ENCODE measurements around the gene CACNA1G.
A peak's percentile ranks its signal among the peaks of the same experiment; 100 is the strongest.

Gene CACNA1G

GRCh38 chr17:50649042-50649908, 88.8 kb downstream of the CACNA1G start:
- DNase-seq (ENCODE audit: low read depth, low spot score): no peak

- no peak for DNase-seq (ENCODE audit: low read depth, low spot score)
Observed at GRCh38 chr17:50651661-50652060, 91.1 kb downstream of the CACNA1G start.

GRCh38 chr17:50653738-50654137, 93.2 kb downstream of the CACNA1G start:
- DNase-seq (ENCODE audit: low read depth, low spot score): no peak

- no peak for DNase-seq (ENCODE audit: low read depth, low spot score)
Observed at GRCh38 chr17:50656509-50656908, 96.0 kb downstream of the CACNA1G start.

GRCh38 chr17:50657054-50657453, 96.5 kb downstream of the CACNA1G start:
- no peak for DNase-seq (ENCODE audit: low read depth, low spot score)

GRCh38 chr17:50657627-50658026, 97.1 kb downstream of the CACNA1G start:
- no peak for DNase-seq (ENCODE audit: low read depth, low spot score)

GRCh38 chr17:50658616-50659015, 98.1 kb downstream of the CACNA1G start:
- DNase-seq (ENCODE audit: low read depth, low spot score): no peak

- DNase-seq (ENCODE audit: low read depth, low spot score): no peak
Observed at GRCh38 chr17:50659179-50659578, 98.7 kb downstream of the CACNA1G start.

GRCh38 chr17:50660042-50660886, 99.7 kb downstream of the CACNA1G start:
- DNase-seq (ENCODE audit: low read depth, low spot score): no peak

- DNase-seq (ENCODE audit: low read depth, low spot score): no peak
Observed at GRCh38 chr17:50660887-50661345, 100.4 kb downstream of the CACNA1G start.

- no peak for DNase-seq (ENCODE audit: low read depth, low spot score)
Observed at GRCh38 chr17:50661348-50661747, 100.8 kb downstream of the CACNA1G start.

- DNase-seq (ENCODE audit: low read depth, low spot score): peak; percentile 69
Observed at GRCh38 chr17:50661795-50662391, 101.4 kb downstream of the CACNA1G start.

- DNase-seq (ENCODE audit: low read depth, low spot score): no peak
Observed at GRCh38 chr17:50662632-50663225, 102.2 kb downstream of the CACNA1G start.

- no peak for DNase-seq (ENCODE audit: low read depth, low spot score)
Observed at GRCh38 chr17:50663812-50664374, 103.4 kb downstream of the CACNA1G start.

GRCh38 chr17:50664788-50665458, 104.4 kb downstream of the CACNA1G start:
- DNase-seq (ENCODE audit: low read depth, low spot score): no peak

GRCh38 chr17:50665838-50666237, 105.3 kb downstream of the CACNA1G start:
- no peak for DNase-seq (ENCODE audit: low read depth, low spot score)

- DNase-seq (ENCODE audit: low read depth, low spot score): no peak
Observed at GRCh38 chr17:50666316-50666715, 105.8 kb downstream of the CACNA1G start.

- no peak for DNase-seq (ENCODE audit: low read depth, low spot score)
Observed at GRCh38 chr17:50667259-50668024, 106.9 kb downstream of the CACNA1G start.

- no peak for DNase-seq (ENCODE audit: low read depth, low spot score)
Observed at GRCh38 chr17:50668025-50668837, 107.7 kb downstream of the CACNA1G start.
